HG03520 (cell line): Measurements from ENCODE around the gene LSM10.

Source experiments
- ATAC-seq: cut with Tn5 transposase; IDR thresholded peaks from one replicate; pipeline ENCODE4 v1.9.1; 2021; ENCODE audit warnings: mild to moderate bottlenecking, moderate library complexity; ENCODE audit not compliant: unreplicated experiment

LSM10 gene

GRCh38 chr1:36385410-36386264 lies 12.1 kb downstream of the LSM10 start, which contains the start of gene STK40:
STK40 (minus strand) TSS chr1:36385924; CDS start chr1:36361332, 24,592 bp downstream.
- peak; percentile 86 for ATAC-seq

- no peak for ATAC-seq
Measured at GRCh38 chr1:36384542-36385409, 12.9 kb downstream of the LSM10 start.

- no peak for ATAC-seq
Measured at GRCh38 chr1:36383240-36383639, 14.5 kb downstream of the LSM10 start.

GRCh38 chr1:36382669-36383068 lies 15.0 kb downstream of the LSM10 start:
- ATAC-seq, result no peak

GRCh38 chr1:36382231-36382630 lies 15.5 kb downstream of the LSM10 start:
- ATAC-seq, result no peak

- ATAC-seq, result no peak
Measured at GRCh38 chr1:36381405-36381804, 16.3 kb downstream of the LSM10 start.

- ATAC-seq, result no peak
Measured at GRCh38 chr1:36380782-36381181, 16.9 kb downstream of the LSM10 start.

GRCh38 chr1:36380143-36380619 lies 17.5 kb downstream of the LSM10 start:
- no peak for ATAC-seq

- no peak for ATAC-seq
Measured at GRCh38 chr1:36377791-36378492, 19.8 kb downstream of the LSM10 start.

GRCh38 chr1:36372617-36373016 lies 25.1 kb downstream of the LSM10 start:
- no peak for ATAC-seq

- no peak for ATAC-seq
Measured at GRCh38 chr1:36369061-36369861, 28.4 kb downstream of the LSM10 start.

- ATAC-seq, result no peak
Measured at GRCh38 chr1:36367798-36368197, 29.9 kb downstream of the LSM10 start.

GRCh38 chr1:36367066-36367465 lies 30.6 kb downstream of the LSM10 start:
- ATAC-seq, result no peak

- no peak for ATAC-seq
Measured at GRCh38 chr1:36366091-36366661, 31.5 kb downstream of the LSM10 start.

- ATAC-seq, result no peak
Measured at GRCh38 chr1:36365381-36365780, 32.3 kb downstream of the LSM10 start.

- no peak for ATAC-seq
Measured at GRCh38 chr1:36359911-36360550, 37.7 kb downstream of the LSM10 start.

GRCh38 chr1:36359383-36359782 lies 38.3 kb downstream of the LSM10 start:
- ATAC-seq, result no peak

- ATAC-seq, result no peak
Measured at GRCh38 chr1:36358514-36359084, 39.1 kb downstream of the LSM10 start.

- no peak for ATAC-seq
Measured at GRCh38 chr1:36355811-36356210, 41.9 kb downstream of the LSM10 start.
